ENCODE measurements around the gene LCMT1.

Gene LCMT1

DNA sequence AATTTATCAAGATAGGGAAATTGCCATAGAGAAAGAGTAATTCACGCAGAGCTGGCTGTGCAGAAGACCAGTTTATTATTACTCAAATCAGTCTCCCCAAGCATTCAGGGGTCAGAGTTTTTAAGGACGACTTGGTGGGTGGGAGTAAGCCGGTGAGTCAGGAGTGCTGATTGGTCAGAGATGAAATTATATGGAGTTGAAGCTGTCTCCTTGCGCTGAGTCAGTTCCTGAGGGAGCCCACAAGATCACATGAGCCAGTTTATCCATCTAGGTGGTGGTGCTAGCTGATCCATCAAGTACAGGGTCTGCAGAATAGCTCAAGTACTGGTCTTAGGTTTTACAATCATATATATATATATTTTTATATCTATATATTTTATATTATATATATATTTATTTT lies 99.2 kb downstream of the LCMT1 start:
- no peak for DNase-seq

DNA sequence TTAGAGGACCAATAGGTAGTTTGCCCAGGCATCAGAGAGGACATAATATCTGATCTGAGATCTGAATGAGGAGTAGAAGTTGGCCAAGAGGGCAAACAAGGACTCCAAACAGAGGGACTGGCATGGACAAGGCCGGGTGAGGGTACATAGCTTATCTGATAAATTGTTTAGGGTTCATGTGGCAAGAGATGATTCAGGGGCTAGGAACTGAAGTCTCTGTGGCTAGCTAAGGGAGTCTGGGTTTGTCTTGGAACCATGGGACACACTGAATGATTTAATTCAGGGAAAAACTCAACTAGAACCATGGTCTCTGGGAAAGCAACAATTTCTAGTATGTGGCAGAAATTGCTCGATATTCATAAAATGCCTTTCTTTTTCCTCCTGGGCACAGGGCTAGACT lies 101.1 kb downstream of the LCMT1 start:
- DNase-seq = no peak

DNA sequence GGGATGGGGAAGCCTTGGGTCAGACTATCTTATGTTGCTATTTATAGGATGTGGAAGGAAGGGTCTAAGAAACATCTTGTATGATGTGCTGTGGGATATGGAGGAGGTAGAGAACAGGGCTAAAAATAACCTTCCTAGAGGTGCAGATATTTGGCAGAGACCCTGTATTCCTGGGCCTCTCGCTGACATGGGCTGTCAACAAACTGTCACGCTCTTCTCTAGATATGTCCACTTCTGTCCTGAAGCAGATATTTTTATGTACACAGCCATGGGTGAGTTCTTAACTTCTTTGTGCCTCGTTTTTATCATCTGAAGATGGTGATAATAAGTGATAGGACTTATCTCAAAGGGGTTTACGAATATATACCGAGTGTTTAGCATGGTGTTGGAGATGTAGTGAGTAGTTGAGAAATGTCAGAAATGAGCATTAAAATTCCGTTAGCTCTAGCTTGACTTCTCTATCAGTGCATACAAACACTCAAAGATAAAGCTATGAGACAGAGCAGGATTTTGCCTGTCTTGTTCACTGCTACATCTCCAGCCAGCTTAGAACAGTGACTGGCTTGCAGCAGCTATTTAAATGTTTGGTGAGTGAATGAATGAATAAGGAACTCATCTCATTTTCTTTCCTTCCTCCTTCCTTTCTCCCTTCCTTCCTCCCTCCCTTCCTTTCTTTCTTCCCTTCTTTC lies 102.3 kb downstream of the LCMT1 start:
- no peak for DNase-seq

DNA sequence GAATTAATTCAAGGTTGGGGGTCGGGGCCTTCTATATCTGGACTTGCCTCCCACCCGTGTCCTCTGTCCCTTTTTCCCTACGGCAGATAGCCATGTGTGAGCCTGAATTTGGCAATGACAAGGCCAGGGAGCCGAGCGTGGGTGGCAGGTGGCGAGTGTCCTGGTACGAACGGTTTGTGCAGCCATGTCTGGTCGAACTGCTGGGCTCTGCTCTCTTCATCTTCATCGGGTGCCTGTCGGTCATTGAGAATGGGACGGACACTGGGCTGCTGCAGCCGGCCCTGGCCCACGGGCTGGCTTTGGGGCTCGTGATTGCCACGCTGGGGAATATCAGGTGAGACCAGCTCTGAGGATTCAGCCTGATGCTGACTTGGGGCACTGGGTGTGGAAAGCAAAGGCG lies 105.6 kb downstream of the LCMT1 start:
- no peak for DNase-seq

DNA sequence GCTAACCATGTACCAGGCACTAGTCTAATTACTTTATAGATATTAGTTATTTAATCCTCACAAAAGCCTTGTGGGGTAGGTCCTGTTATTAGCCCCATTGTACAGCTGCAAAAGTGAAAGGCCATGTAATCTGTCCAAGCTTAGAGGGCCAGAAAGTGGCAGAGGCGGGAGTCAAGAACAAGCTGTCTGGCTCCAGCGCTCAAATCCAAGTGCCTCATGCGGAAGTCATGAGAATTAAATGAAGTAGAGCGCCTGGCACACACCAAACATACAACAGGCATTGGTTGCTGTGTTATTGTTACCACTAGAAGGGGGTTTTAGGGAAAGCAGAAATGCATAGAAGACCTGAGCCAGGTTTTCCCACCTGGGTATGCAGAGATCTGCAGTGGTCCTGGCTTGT lies 106.4 kb downstream of the LCMT1 start:
- no peak for DNase-seq

DNA sequence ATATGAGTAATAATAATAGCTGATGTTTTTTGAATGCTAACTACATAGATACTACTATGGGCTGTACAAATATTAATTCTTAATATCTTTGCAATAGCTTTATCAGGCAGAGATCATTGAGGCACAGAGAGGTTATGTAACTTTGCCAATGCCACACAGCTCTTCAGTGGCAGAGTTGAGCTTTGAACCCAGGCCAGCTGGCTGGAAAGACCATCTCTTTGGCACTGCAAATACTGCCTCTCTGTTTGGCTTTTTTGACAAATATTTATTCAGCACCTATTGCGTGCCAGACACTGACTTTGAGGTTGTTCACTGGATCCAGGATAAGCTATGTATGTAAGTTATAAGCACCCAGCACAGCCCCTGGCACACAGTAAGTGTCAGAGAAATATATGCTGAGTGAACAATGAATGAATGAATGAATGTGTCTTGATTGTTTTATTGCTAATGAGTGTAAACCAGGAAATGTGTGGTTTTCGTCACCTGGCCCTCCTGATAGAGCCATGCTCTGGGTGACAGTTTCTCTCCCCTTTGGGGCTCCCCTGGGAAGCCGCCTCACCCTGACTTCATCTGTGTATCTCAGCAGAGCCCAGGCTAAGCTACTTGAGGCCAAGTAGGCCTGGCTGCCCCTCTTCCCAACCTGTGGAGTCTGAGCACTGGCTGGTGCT lies 107.7 kb downstream of the LCMT1 start:
- no peak for DNase-seq

DNA sequence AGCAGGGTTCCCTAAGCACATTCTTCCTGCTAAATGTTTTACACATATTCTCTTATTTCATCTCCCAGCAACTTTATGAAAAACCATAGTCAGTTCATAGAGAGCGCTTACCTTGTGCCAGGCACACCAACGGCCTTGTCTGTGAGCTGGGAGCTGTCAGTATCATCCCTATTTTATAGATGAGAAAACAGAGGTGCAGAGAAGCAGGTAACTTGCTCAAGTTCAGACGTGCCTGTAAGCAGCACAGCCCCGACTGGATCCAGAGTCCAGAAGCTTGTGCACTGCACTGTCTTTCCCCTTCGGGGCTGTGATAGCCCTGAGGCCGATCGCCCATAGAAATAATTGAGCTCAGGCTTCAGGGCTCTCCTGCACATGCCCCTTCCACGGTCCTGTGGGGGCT lies 111.4 kb downstream of the LCMT1 start:
- no peak for DNase-seq

DNA sequence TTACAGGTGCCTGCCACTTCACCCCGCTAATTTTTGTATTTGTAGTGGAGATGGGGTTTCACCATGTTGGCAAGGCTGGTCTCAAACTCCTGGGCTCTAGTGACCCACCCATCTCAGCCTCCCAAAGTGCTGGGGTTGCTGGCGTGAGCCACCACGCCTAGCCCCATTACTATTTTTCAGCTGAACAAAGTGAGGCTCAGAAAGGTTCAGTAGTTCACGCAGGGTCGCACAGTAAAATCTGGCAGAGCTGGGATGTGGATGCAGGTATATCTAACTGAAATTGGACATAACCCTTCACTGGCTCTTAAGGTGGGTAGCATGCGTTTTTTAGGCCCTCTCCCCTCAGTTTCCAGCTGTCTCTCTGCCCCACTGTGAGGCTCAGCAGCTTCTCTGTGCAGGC lies 112.4 kb downstream of the LCMT1 start:
- no peak for DNase-seq

DNA sequence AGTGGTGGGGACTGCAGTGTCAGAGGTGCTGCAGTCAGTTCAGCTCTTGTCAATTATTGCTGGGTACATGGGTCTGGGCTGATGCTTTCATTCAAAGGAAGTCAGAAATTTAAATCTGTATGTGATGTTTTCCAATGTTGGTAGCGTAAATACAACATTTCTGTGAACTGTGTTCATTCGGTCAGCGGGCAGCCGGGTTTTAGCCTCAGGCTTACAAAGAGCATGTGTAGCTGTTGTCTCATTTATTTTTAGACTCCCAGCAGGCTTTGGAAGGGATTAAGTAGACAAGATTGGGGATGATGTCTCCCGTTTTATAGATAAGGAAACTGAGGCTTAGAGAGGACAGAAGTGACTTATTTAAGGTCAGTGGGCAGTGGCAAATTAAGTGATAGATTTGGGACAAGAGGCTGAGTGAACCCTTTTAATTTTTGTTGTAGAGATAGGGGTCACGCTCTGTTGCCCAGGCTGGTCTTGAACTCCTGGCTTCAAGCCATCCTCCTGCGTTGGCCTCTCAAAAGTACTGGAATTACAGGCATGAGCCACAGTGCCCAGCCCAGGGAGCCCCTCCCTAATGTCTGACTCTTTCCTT lies 113.3 kb downstream of the LCMT1 start:
- no peak for DNase-seq

Measured in stimulated activated CD4-positive, alpha-beta T cell treated with anti-CD3 and anti-CD28 coated beads, Interleukin-12 subunit alpha, Interleukin-12 subunit beta, amount 100 ng/mL, for 4 hours (primary cell).